ENCODE measurements around the gene KCNJ10. TPM values are rescaled to one million over a fixed set of nuclear protein-coding genes. Genes with fewer than 3 reads are reported as not detected.

Gene KCNJ10
- total RNA-seq, 1 experiment from 2014 or later = 0.08 TPM

DNA sequence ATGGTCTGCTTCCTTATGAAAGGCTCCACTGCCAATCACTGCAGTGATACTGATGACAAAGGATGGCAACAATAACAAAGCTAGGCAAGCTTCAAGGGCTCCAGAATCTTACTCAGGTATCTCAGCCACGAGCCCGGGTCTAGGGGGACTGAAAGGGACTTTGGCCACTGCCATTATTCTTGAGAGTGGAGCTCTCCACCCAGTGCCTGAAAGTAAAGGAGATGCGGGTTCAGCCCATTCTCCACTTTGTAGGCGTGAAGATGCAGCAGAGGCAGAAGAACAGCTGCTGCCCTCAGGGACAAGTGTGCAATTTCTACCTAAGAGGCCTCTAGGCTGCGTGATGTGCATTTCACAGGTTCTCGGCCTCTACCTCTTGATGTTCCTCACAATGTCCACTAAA lies 84.5 kb downstream of the KCNJ10 start:
- no peaks in the 10 kb centered on the region for H3K4me1 ChIP-seq (ENCODE audit: control insufficient read depth, insufficient read depth, low read length)
- in situ Hi-C loops (cut with HindIII; ENCODE audit: low pct_unique_long_range_greater_than_20kb, low sequenced_read_pairs) (no loop called here), intact Hi-C loops (cut with micrococcal nuclease; ENCODE audit: unreplicated experiment) (no loop called here)
- no peak overlapping the region for H3K27ac ChIP-seq (ENCODE audit: low read length)
- H3K4me3 ChIP-seq (ENCODE audit: low read depth in 2 of 2, low read length in 2 of 2) = no peak overlapping the region
- no peaks in the 10 kb centered on the region for H3K36me3 ChIP-seq (ENCODE audit: control insufficient read depth, insufficient read depth, low read length)
- BruUV-seq (replicated peaks) = no TSS peak
- ATAC-seq = no peak
- POLR2A ChIA-PET = no interaction called here
- peaks cover 6% of the 10 kb centered on the region for H3K27me3 ChIP-seq (ENCODE audit: control insufficient read depth, insufficient read depth, low read length)
- no peaks in the 10 kb centered on the region for H3K9me3 ChIP-seq (ENCODE audit: control insufficient read depth, insufficient read depth, low read depth, low read length)
- DNase-seq (ENCODE audit: low read depth, low spot score) = no peak
- TF ChIP-seq, protein P1, sequence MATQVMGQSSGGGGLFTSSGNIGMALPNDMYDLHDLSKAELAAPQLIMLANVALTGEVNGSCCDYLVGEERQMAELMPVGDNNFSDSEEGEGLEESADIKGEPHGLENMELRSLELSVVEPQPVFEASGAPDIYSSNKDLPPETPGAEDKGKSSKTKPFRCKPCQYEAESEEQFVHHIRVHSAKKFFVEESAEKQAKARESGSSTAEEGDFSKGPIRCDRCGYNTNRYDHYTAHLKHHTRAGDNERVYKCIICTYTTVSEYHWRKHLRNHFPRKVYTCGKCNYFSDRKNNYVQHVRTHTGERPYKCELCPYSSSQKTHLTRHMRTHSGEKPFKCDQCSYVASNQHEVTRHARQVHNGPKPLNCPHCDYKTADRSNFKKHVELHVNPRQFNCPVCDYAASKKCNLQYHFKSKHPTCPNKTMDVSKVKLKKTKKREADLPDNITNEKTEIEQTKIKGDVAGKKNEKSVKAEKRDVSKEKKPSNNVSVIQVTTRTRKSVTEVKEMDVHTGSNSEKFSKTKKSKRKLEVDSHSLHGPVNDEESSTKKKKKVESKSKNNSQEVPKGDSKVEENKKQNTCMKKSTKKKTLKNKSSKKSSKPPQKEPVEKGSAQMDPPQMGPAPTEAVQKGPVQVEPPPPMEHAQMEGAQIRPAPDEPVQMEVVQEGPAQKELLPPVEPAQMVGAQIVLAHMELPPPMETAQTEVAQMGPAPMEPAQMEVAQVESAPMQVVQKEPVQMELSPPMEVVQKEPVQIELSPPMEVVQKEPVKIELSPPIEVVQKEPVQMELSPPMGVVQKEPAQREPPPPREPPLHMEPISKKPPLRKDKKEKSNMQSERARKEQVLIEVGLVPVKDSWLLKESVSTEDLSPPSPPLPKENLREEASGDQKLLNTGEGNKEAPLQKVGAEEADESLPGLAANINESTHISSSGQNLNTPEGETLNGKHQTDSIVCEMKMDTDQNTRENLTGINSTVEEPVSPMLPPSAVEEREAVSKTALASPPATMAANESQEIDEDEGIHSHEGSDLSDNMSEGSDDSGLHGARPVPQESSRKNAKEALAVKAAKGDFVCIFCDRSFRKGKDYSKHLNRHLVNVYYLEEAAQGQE (IDR thresholded peaks at IDR 0.05; ENCODE audit: insufficient read depth in 1 of 2, low read depth in 2 of 2, low read length in 1 of 2) = no peak
- no peak for TF ChIP-seq TCF7L2 (IDR thresholded peaks at IDR 0.05; ENCODE audit: low read depth, low read length)
- no peak for TF ChIP-seq POLR2AphosphoS5 (IDR thresholded peaks at IDR 0.05; ENCODE audit: low read depth, low read length)
- no peak for TF ChIP-seq SIN3A (IDR thresholded peaks at IDR 0.05; ENCODE audit: borderline replicate concordance, insufficient read depth, low read depth, low read length)
- TF ChIP-seq, protein P2, sequence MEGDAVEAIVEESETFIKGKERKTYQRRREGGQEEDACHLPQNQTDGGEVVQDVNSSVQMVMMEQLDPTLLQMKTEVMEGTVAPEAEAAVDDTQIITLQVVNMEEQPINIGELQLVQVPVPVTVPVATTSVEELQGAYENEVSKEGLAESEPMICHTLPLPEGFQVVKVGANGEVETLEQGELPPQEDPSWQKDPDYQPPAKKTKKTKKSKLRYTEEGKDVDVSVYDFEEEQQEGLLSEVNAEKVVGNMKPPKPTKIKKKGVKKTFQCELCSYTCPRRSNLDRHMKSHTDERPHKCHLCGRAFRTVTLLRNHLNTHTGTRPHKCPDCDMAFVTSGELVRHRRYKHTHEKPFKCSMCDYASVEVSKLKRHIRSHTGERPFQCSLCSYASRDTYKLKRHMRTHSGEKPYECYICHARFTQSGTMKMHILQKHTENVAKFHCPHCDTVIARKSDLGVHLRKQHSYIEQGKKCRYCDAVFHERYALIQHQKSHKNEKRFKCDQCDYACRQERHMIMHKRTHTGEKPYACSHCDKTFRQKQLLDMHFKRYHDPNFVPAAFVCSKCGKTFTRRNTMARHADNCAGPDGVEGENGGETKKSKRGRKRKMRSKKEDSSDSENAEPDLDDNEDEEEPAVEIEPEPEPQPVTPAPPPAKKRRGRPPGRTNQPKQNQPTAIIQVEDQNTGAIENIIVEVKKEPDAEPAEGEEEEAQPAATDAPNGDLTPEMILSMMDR (IDR thresholded peaks at IDR 0.05) = no peak
- CTCF ChIA-PET = no interaction called here

DNA sequence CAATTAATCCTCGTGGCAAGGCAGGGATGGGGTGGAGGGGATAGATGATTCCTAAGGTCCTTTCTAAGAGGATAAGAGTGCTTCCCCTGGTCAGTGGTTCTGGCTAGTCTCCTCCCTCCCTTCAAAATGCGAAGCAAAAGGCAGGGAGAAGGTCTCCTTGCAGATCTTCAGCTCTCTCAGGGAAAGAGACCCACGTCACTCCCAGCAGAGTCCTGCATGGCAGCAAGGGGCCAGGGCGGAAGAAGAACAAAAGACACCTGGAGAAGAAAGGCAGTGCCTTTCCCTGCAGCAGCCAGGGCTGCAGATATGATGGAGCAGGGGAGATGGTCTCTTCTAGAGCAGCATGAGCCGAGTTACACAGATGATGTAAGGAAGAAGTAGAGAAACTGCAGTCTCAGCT lies 86.3 kb downstream of the KCNJ10 start:
- DNase-seq (ENCODE audit: low read depth, low spot score) (no peak), ATAC-seq (no peak)
- no peak overlapping the region for H3K4me3 ChIP-seq (ENCODE audit: low read depth in 2 of 2, low read length in 2 of 2)
- peaks cover 8% of the 10 kb centered on the region for H3K27me3 ChIP-seq (ENCODE audit: control insufficient read depth, insufficient read depth, low read length)
- POLR2A ChIA-PET = interaction anchor here (0.6 kb wide), 1 partner anchor 763 kb away, joined by 5 read pairs; no protein-coding TSS in a partner anchor
- no peaks in the 10 kb centered on the region for H3K9me3 ChIP-seq (ENCODE audit: control insufficient read depth, insufficient read depth, low read depth, low read length)
- no peak overlapping the region for H3K27ac ChIP-seq (ENCODE audit: low read length)
- no TSS peak for BruUV-seq (replicated peaks)
- CTCF ChIA-PET = no interaction called here
- TF ChIP-seq SIN3A (IDR thresholded peaks at IDR 0.05; ENCODE audit: borderline replicate concordance, insufficient read depth, low read depth, low read length) (no peak), POLR2AphosphoS5 (IDR thresholded peaks at IDR 0.05; ENCODE audit: low read depth, low read length) (no peak), TCF7L2 (IDR thresholded peaks at IDR 0.05; ENCODE audit: low read depth, low read length) (no peak)
- TF ChIP-seq, protein P2 (IDR thresholded peaks at IDR 0.05) = no peak
- TF ChIP-seq, protein P1 (IDR thresholded peaks at IDR 0.05; ENCODE audit: insufficient read depth in 1 of 2, low read depth in 2 of 2, low read length in 1 of 2) = no peak
- H3K4me1 ChIP-seq (ENCODE audit: control insufficient read depth, insufficient read depth, low read length) = no peaks in the 10 kb centered on the region
- in situ Hi-C loops (cut with HindIII; ENCODE audit: low pct_unique_long_range_greater_than_20kb, low sequenced_read_pairs) (no loop called here), intact Hi-C loops (cut with micrococcal nuclease; ENCODE audit: unreplicated experiment) (no loop called here)
- no peaks in the 10 kb centered on the region for H3K36me3 ChIP-seq (ENCODE audit: control insufficient read depth, insufficient read depth, low read length)
